Endothelial cell of umbilical vein (primary cell): ENCODE data around the gene RANBP3. TPM values are rescaled to one million over a fixed set of nuclear protein-coding genes. Genes with fewer than 3 reads are reported as not detected.
"Not testable (repeated sequence)": the region's sequence is repeated elsewhere in the genome, so short reads cannot be mapped to it uniquely, and the experiment has no call there.

Experiments
- BruUV-seq: library from RNA; stranded (reverse); fragments of 400-500 nt; replicated peaks from 2 replicates; lab custom pipeline; 2021; lab: Mats Ljungman, UMichigan
- CTCF ChIA-PET: fragments of 300-600, 350-600 bp; sonication (Branson Sonifier 250); formaldehyde crosslinking; loops from one replicate; lab custom pipeline; 2021; ENCODE audit warnings: antibody characterized with exemption, inconsistent platforms; lab: Charles Lee
- POLR2A ChIA-PET: fragments of 300-600, 350-600 bp; sonication (Branson Sonifier 250); formaldehyde crosslinking; loops from one replicate; lab custom pipeline; 2021; ENCODE audit warnings: antibody characterized with exemption, inconsistent platforms; lab: Charles Lee
- DNase-seq: peaks from one replicate; pipeline ENCODE4 v3.0.0-alpha.2; 2011; ENCODE audit warnings: low read depth, low spot score
- FAIRE-seq: peaks from 2 replicates; lab custom pipeline; 2011; peaks lifted over from hg19 to GRCh38; lab: Jason Lieb, UNC
- H2AFZ ChIP-seq: 2 replicates; pipeline ENCODE4 v1.6.0; 2012; ENCODE audit warnings: low read depth, low read length, control low read depth, inconsistent platforms
- H3K27ac ChIP-seq: 2 replicates; pipeline ENCODE4 v1.5.1; 2011; ENCODE audit warnings: low read depth, mild to moderate bottlenecking, control low read depth, low read length, moderate library complexity; ENCODE audit not compliant: insufficient read depth
- H3K27me3 ChIP-seq, 2 experiments: 2 replicates each; pipeline versions ENCODE4 v1.6.0 to v1.6.1; 2011; ENCODE audit warnings: low read length in 2 of 2, mixed read lengths in 1 of 2; ENCODE audit not compliant: control insufficient read depth in 2 of 2, insufficient read depth in 2 of 2
- H3K36me3 ChIP-seq, 2 experiments: 2 replicates in 1 of 2; 3 replicates in 1 of 2; pipeline ENCODE4 v1.5.1; 2011; ENCODE audit warnings: low read length in 2 of 2, mild to moderate bottlenecking in 1 of 2, moderate library complexity in 1 of 2; ENCODE audit not compliant: control insufficient read depth in 2 of 2, insufficient read depth in 2 of 2; ENCODE audit errors: extremely low read depth in 1 of 2
- H3K4me1 ChIP-seq: 3 replicates; pipeline ENCODE4 v1.5.1; 2011; ENCODE audit warnings: mild to moderate bottlenecking, low read length; ENCODE audit not compliant: control insufficient read depth, insufficient read depth; ENCODE audit errors: extremely low read depth
- H3K4me2 ChIP-seq: 2 replicates; pipeline ENCODE4 v1.6.1; 2011; ENCODE audit warnings: low read length, control low read depth, mixed read lengths; ENCODE audit not compliant: insufficient read depth
- H3K4me3 ChIP-seq, 3 experiments: fragments of 200-600 bp in 1 of 3; sonication (generic), shearing (Covaris generic) in 1 of 3; replicated peaks in 1 of 3; 2 replicates each; pipeline ENCODE4 v1.5.1; 2011 to 2016; ENCODE audit warnings: control low read depth in 3 of 3, low read length in 3 of 3, mild to moderate bottlenecking in 2 of 3, inconsistent platforms in 1 of 3, low read depth in 1 of 3, moderate library complexity in 1 of 3; ENCODE audit not compliant: insufficient read depth in 1 of 3
- H3K79me2 ChIP-seq: 2 replicates; pipeline ENCODE4 v1.6.0; 2012; ENCODE audit warnings: low read length, inconsistent platforms; ENCODE audit not compliant: control insufficient read depth, insufficient read depth
- H3K9ac ChIP-seq: replicated peaks from 2 replicates; pipeline ENCODE3; 2011; ENCODE audit warnings: low read length, control low read depth; ENCODE audit not compliant: insufficient read depth; ENCODE audit errors: extremely low read depth
- H3K9me1 ChIP-seq: replicated peaks from 3 replicates; pipeline ENCODE4 v1.6.0; 2011; ENCODE audit warnings: mild to moderate bottlenecking, low read length; ENCODE audit not compliant: control insufficient read depth, insufficient read depth; ENCODE audit errors: extremely low read depth
- H3K9me3 ChIP-seq: replicated peaks from 2 replicates; pipeline ENCODE4 v1.5.1; 2012; ENCODE audit warnings: low read length, inconsistent platforms; ENCODE audit not compliant: control insufficient read depth, insufficient read depth
- H4K20me1 ChIP-seq: replicated peaks from 2 replicates; pipeline ENCODE3; 2011; ENCODE audit warnings: mild to moderate bottlenecking, low read length; ENCODE audit not compliant: control insufficient read depth, insufficient read depth; ENCODE audit errors: extremely low read depth
- CTCF ChIP-seq, 2 donors: IDR thresholded peaks; 1 replicate in 1 of 2; 2 replicates in 1 of 2; pipeline ENCODE4 v1.5.1; 2011; ENCODE audit warnings: low read length in 2 of 2, mild to moderate bottlenecking in 2 of 2, moderate library complexity in 2 of 2, control low read depth in 1 of 2, inconsistent platforms in 1 of 2, low read depth in 1 of 2; ENCODE audit not compliant: insufficient read depth in 1 of 2; ENCODE audit errors: extremely low read depth in 1 of 2
- EZH2 ChIP-seq: IDR thresholded peaks from 2 replicates; pipeline ENCODE4 v1.6.1; 2012; ENCODE audit warnings: borderline replicate concordance, low read depth, mild to moderate bottlenecking, moderate library complexity, low read length, inconsistent platforms; ENCODE audit not compliant: severe bottlenecking
- FOS ChIP-seq: IDR thresholded peaks from 2 replicates; pipeline ENCODE4 v1.6.1; 2011; ENCODE audit warnings: mild to moderate bottlenecking, low read length, moderate library complexity, borderline replicate concordance; ENCODE audit not compliant: insufficient read depth
- GATA2 ChIP-seq: IDR thresholded peaks from 2 replicates; pipeline ENCODE4 v1.7.0; 2011; ENCODE audit warnings: low read depth, mild to moderate bottlenecking, moderate library complexity, mixed read lengths, low read length; ENCODE audit not compliant: insufficient read length, insufficient read depth
- JUN ChIP-seq: IDR thresholded peaks from 2 replicates; pipeline ENCODE4 v1.6.1; 2011; ENCODE audit warnings: borderline replicate concordance, low read depth; ENCODE audit not compliant: insufficient read length, insufficient read depth
- MYC ChIP-seq: IDR thresholded peaks from one replicate; pipeline ENCODE4 v1.6.1; 2011; ENCODE audit warnings: mild to moderate bottlenecking, low read depth, low read length
- POLR2A ChIP-seq: IDR thresholded peaks from 2 replicates; pipeline ENCODE4 v1.6.1; 2012; ENCODE audit warnings: low read depth, mild to moderate bottlenecking, control low read depth, low read length
- POLR2AphosphoS5 ChIP-seq: IDR thresholded peaks from 2 replicates; pipeline ENCODE4 v1.6.1; 2012; ENCODE audit warnings: low read depth, mild to moderate bottlenecking, control low read depth, low read length, moderate library complexity; ENCODE audit not compliant: insufficient read depth
- dilution Hi-C: fragments of 300-500 bp; cut with MboI; formaldehyde crosslinking; loops from one replicate; pipeline ENCODE4 v1.15.0; 2019; ENCODE audit warnings: low sequenced_read_pairs; ENCODE audit not compliant: extremely low pct_ligation_motif_present
- intact Hi-C: fragments of 100-400 bp; cut with micrococcal nuclease; formaldehyde crosslinking; loops from one replicate; pipeline ENCODE4 v1.10.0; 2022
- polyA plus RNA-seq, 4 experiments: library from polyadenylated mRNA; depleted of rRNA in 3 of 4; stranded (reverse) in 3 of 4; unstranded in 1 of 4; fragments of >200 nt; gene quantifications; 2 replicates each; pipeline versions ENCODE4 v1.2.1 to v1.2.3, GENCODE V29; 2011 to 2012; ENCODE audit warnings: missing spikeins in 1 of 4
- total RNA-seq: library from RNA; stranded (reverse); gene quantifications from 2 replicates; pipeline ENCODE4 v1.2.3, GENCODE V29; 2021
- TF ChIP-seq, protein P1 (sequence below): IDR thresholded peaks from 2 replicates; pipeline ENCODE4 v1.6.1; 2011; ENCODE audit not compliant: insufficient read depth, insufficient read length

Gene RANBP3
- total and polyA plus RNA-seq, 2 donors (not counting 3 experiments of a cell fraction or from before 2014, with no cell fraction given), result 72.3 to 85.3 TPM

GRCh38 chr19:6006896-6007295 lies 29.0 kb upstream of the RANBP3 start:
- Histone ChIP-seq H3K27ac (no peak overlapping the region), H3K4me1 (no peaks in the 10 kb centered on the region), H3K4me2 (no peak overlapping the region), H3K36me3 (peaks cover 3 to 10% of the 10 kb centered on the region in 2 experiments), H3K9me3 (no peaks in the 10 kb centered on the region), H2AFZ (no peak overlapping the region), H3K9me1 (no peaks in the 10 kb centered on the region), H3K27me3 (no peaks in the 10 kb centered on the region), H4K20me1 (no peaks in the 10 kb centered on the region), H3K79me2 (no peaks in the 10 kb centered on the region), H3K9ac (no peak overlapping the region), H3K4me3 (no peak overlapping the region)
- TF ChIP-seq MYC (no peak), JUN (no peak), EZH2 (no peak), GATA2 (no peak), CTCF (IDR thresholded peaks at IDR 0.05; ENCODE audit: extremely low read depth in 1 of 2, insufficient read depth in 1 of 2, low read depth in 1 of 2, low read length in 2 of 2) (no peak), POLR2A (no peak), POLR2AphosphoS5 (no peak), FOS (no peak)
- TF ChIP-seq, protein P1, sequence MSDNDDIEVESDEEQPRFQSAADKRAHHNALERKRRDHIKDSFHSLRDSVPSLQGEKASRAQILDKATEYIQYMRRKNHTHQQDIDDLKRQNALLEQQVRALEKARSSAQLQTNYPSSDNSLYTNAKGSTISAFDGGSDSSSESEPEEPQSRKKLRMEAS, result no peak
- DNase-seq, result no peak
- ChIA-PET POLR2A (no interaction called here), CTCF (interaction anchor here (2.6 kb wide), 1 partner anchor 15 kb away, joined by 11 read pairs; no protein-coding TSS in a partner anchor)
- FAIRE-seq, result no peak
- dilution Hi-C loops (no loop called here), intact Hi-C loops (no loop called here)
- no TSS peak for BruUV-seq

DNA sequence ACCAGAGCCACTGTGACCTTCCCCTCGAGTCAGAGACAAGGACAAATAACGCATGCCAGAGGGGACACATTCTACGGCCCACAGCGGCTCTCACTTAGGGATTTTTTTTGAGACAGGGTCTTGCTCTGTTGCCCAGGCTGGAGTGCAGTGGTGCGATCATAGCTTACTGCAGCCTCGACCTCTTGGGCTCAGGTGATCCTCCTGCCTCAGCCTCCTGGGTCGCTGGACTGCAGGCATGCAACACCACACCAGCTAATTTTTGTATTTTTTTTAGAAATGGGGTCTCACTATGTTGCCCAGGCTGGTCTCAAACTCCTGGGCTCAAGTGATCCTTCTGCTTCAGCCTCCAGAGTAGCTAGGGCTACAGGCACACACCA lies 28.1 kb upstream of the RANBP3 start:
- FAIRE-seq, DNase-seq, H3K27ac ChIP-seq, H3K9me3 ChIP-seq, H3K9ac ChIP-seq, POLR2A ChIA-PET, intact Hi-C loops, H3K4me1 ChIP-seq, H3K36me3 ChIP-seq, H2AFZ ChIP-seq, BruUV-seq, H3K4me2 ChIP-seq, H3K27me3 ChIP-seq, H3K9me1 ChIP-seq, dilution Hi-C loops, H4K20me1 ChIP-seq, H3K79me2 ChIP-seq, H3K4me3 ChIP-seq: not testable (repeated sequence)
- CTCF ChIA-PET, result interaction anchor here (2.6 kb wide), 1 partner anchor 16 kb away, joined by 11 read pairs; no protein-coding TSS in a partner anchor
